ENCODE measurements around the gene HERPUD1. TPM values are rescaled to one million over a fixed set of nuclear protein-coding genes. Genes with fewer than 3 reads are reported as not detected.

HERPUD1 gene
- total RNA-seq, 2 experiments from 2014 or later, result 81.3 to 113 TPM

DNA sequence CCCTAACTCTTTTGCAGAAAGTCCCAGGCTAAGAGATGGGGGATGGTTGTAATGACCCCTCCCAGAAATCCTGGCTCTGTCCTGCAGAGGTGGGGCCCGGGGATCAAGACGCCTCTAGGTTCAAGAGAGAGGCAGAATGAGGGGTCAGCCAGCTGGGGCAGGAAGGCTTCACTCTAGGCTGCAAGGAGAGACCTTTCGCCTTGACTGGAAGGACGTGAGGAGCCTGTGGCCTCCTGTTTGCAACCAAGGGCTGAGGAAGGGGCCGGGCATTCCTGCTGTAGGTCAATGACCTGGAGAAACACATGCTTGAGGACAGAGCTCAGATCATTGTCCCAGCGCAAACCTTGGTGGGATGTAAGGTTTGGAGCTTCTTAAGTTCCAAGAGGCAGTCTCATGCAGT lies 21.1 kb downstream of the HERPUD1 start:
- Mint-ChIP-seq H3K36me3 (ENCODE audit: low read depth) (peaks cover 3% of the 10 kb centered on the region), H3K4me3 (no peak overlapping the region), H3K9me3 (no peaks in the 10 kb centered on the region), H3K4me1 (peaks cover 14% of the 10 kb centered on the region), H3K27ac (no peak overlapping the region), H3K27me3 (no peaks in the 10 kb centered on the region)
- ChIA-PET POLR2A (no interaction called here), CTCF (interaction anchor here (0.5 to 2.3 kb wide), 4 partner anchors 11 to 93 kb away, joined by 3 to 8 read pairs (median 4); no protein-coding TSS in a partner anchor)
- DNase-seq, result no peak

DNA sequence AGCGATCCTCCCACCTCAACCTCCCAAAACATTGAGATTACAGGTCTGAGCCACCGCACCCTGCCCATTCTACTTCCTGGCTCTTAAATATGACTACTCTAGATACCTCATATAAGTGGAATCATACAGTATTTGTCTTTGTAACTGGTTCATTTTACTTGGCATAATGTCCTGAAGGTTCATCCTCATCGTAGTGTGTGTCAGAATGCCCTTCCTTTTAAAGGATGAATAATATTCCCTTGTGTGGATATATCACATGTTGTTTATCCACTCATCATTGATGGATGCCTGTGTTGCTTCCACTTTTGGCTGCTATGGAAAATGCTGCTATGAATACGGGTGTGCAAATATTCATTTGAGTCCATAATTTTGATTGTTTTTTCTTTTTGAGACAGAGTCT lies 24.1 kb downstream of the HERPUD1 start:
- POLR2A ChIA-PET, result no interaction called here
- peaks cover 3% of the 10 kb centered on the region for H3K27me3 Mint-ChIP-seq
- peaks cover 5% of the 10 kb centered on the region for H3K4me1 Mint-ChIP-seq
- H3K27ac Mint-ChIP-seq, result no peak overlapping the region
- DNase-seq, result no peak
- H3K36me3 Mint-ChIP-seq (ENCODE audit: low read depth), result no peaks in the 10 kb centered on the region
- H3K9me3 Mint-ChIP-seq, result no peaks in the 10 kb centered on the region
- CTCF ChIA-PET, result interaction anchor here (1.0 to 3.5 kb wide), 3 partner anchors 8 to 15 kb away, joined by 3 to 9 read pairs (median 5); no protein-coding TSS in a partner anchor
- no peak overlapping the region for H3K4me3 Mint-ChIP-seq

DNA sequence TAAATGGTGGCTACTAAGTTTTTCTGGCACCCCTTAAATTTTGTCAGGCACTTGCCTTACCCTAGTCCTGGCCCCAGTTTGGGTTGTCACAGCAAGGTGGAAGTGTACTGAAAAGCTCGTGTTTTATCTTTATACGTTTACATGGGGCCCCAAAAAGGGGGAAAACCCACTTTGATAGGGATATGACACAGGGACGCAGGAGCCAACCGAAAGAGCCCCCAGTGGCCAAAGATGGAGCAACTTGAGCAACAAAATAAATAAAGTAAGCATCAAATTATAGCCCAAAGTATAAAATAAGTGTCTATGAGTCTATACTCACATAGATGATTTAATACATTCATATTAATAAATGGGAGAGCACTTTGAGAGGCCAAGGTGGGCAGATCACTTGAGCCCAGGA lies 24.8 kb downstream of the HERPUD1 start:
- Mint-ChIP-seq H3K27me3 (peaks cover 3% of the 10 kb centered on the region), H3K27ac (no peak overlapping the region), H3K9me3 (no peaks in the 10 kb centered on the region), H3K4me3 (no peak overlapping the region), H3K36me3 (ENCODE audit: low read depth) (no peaks in the 10 kb centered on the region), H3K4me1 (no peaks in the 10 kb centered on the region)
- no peak for DNase-seq
- ChIA-PET POLR2A (no interaction called here), CTCF (interaction anchor here (1.0 to 3.5 kb wide), 4 partner anchors 9 to 14 kb away, joined by 3 to 9 read pairs (median 4); no protein-coding TSS in a partner anchor)

DNA sequence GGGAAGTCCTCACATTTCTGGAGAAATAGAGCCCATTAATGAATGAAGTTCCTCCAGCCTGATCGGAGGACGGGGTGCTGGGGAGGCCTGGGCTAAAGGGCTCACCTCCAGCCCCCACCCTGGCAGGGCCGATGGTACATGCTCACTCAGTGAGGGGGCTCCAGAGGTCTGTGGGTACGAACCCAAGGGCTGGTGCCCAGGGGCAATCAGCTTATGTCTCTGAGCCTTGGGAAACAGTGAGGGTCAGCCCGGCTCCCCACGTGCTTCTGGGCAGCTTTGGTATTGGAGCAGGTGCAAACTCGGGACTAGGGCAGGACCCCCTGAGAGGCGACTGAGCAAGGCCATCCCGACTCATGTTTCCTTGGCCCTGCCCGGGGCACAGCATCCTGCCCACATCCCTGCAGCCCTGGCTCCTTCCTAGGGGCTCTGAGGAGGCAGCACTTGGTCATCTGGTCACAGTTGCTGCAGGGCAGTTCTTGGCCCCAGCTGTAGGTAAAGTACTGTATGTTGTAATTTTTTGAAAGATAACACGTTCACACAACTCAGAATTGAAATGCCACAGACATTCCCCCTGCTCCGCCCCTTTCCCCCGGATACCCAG lies 28.8 kb downstream of the HERPUD1 start:
- Mint-ChIP-seq H3K36me3 (ENCODE audit: low read depth) (no peaks in the 10 kb centered on the region), H3K27ac (no peak overlapping the region), H3K9me3 (no peaks in the 10 kb centered on the region), H3K27me3 (peaks cover 3% of the 10 kb centered on the region), H3K4me1 (peaks cover 14% of the 10 kb centered on the region), H3K4me3 (no peak overlapping the region)
- CTCF ChIA-PET, result no interaction called here
- DNase-seq, result no peak
- POLR2A ChIA-PET, result no interaction called here

DNA sequence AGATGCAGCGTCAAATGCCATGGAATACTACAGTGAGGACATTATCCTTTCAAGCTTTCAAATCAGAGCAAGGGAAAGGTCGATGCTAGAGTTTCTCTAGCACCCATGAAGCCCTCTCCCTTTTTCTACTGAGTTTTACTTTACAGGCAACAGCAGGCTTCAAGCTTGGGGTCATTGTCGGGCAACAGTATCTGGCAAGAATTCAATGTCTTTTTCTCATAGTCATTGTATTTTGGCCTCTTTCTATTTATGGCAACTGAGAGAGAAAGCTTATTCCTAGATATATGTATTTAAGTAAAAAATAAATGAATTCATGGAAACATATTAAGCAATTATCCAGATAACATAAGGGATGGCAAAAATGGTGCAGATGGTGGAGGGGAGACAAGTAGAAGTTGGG lies 29.4 kb downstream of the HERPUD1 start:
- H3K4me1 Mint-ChIP-seq, result peaks cover 20% of the 10 kb centered on the region
- H3K4me3 Mint-ChIP-seq, result no peak overlapping the region
- peaks cover 3% of the 10 kb centered on the region for H3K27me3 Mint-ChIP-seq
- POLR2A ChIA-PET, result no interaction called here
- H3K9me3 Mint-ChIP-seq, result no peaks in the 10 kb centered on the region
- CTCF ChIA-PET, result interaction anchor here (8.8 kb wide), 1 partner anchor 14 kb away, joined by 77 read pairs; no protein-coding TSS in a partner anchor
- H3K27ac Mint-ChIP-seq, result no peak overlapping the region
- no peak for DNase-seq
- no peaks in the 10 kb centered on the region for H3K36me3 Mint-ChIP-seq (ENCODE audit: low read depth)

DNA sequence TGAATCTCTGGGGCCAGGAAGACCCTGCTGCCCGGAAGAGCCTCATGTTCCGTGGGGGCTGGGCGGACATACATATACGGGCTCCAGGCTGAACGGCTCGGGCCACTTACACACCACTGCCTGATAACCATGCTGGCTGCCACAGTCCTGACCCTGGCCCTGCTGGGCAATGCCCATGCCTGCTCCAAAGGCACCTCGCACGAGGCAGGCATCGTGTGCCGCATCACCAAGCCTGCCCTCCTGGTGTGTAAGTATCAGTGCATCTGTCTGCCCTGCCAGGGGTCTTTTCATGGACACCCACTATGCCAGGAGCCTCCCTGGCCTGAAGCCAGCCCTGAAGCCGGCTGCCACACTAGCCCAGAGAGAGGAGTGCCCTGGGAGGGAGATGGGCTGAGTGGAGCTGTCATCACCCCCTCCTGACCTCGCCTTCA lies 29.9 kb downstream of the HERPUD1 start, which contains the start of gene CETP:
Gene CETP, plus strand, starts transcription at position 100 of the 431 bp plus-strand sequence. Its CDS starts 30 bp downstream, at position 130.
- Mint-ChIP-seq H3K27me3 (peaks cover 3% of the 10 kb centered on the region), H3K4me1 (peaks cover 20% of the 10 kb centered on the region), H3K9me3 (no peaks in the 10 kb centered on the region), H3K36me3 (ENCODE audit: low read depth) (no peaks in the 10 kb centered on the region), H3K27ac (no peak within 1 kb of the TSS), H3K4me3 (no peak within 1 kb of the TSS)
- POLR2A ChIA-PET, result no interaction called here
- no peak for DNase-seq
- CTCF ChIA-PET, result interaction anchor here (1.1 to 12.8 kb wide), 5 partner anchors 12 to 84 kb away, joined by 3 to 123 read pairs (median 11); partner anchors contain the start of gene NLRC5

DNA sequence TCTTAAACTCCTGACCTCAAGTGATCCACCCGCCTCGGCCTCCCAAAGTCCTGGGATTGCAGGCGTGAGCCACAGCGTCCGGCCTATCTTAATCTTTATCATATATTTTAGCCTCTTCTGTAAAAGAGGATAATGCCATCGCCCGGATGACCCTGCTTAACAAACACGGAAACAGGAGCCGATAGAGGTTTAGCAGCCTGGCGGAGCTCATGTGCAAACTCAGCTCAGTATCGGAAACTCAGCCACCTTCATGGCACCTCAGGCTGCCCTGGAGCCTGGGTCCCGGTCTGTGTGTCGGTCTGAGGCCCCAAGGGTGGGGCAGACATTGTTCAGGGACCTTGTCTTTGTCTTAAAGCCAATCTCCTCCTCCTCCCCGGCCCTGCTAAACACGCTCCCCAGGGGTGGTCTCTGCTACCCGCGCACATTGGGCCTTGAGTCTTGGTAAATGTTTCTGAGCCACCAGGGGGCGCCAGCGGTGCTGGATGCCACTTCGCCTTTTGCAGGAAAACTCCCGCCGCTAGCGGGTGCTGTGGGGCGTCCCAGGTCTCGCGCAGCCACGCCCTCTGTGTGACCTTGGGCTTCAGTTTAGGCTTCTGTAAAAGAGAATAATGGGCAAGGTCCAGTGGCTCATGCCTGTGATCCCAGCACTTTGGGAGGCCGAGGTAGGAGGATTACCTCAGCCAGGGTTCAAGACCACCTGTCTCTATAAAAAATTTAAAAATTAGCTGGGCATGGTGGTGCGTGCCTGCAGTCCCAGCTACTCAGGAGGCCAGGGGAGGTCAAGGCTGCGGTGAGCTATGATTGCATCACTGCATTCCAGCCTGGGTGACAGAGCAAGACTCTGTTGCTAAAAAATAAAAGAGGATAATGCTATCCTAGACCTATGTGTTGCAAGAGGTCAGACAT lies 32.6 kb downstream of the HERPUD1 start:
- ChIA-PET CTCF (interaction anchor here (0.6 to 12.8 kb wide), 39 partner anchors 7 to 461 kb away, joined by 3 to 123 read pairs (median 3); partner anchors contain the start of genes HERPUD1 and NLRC5), POLR2A (interaction anchor here (0.6 kb wide), 1 partner anchor 10 kb away, joined by 3 read pairs; no protein-coding TSS in a partner anchor)
- no peak overlapping the region for H3K4me3 Mint-ChIP-seq
- peaks cover 20% of the 10 kb centered on the region for H3K4me1 Mint-ChIP-seq
- peaks cover 3% of the 10 kb centered on the region for H3K27me3 Mint-ChIP-seq
- no peaks in the 10 kb centered on the region for H3K9me3 Mint-ChIP-seq
- no peak overlapping the region for H3K27ac Mint-ChIP-seq
- H3K36me3 Mint-ChIP-seq (ENCODE audit: low read depth), result no peaks in the 10 kb centered on the region
- DNase-seq, result peak; percentile 96

DNA sequence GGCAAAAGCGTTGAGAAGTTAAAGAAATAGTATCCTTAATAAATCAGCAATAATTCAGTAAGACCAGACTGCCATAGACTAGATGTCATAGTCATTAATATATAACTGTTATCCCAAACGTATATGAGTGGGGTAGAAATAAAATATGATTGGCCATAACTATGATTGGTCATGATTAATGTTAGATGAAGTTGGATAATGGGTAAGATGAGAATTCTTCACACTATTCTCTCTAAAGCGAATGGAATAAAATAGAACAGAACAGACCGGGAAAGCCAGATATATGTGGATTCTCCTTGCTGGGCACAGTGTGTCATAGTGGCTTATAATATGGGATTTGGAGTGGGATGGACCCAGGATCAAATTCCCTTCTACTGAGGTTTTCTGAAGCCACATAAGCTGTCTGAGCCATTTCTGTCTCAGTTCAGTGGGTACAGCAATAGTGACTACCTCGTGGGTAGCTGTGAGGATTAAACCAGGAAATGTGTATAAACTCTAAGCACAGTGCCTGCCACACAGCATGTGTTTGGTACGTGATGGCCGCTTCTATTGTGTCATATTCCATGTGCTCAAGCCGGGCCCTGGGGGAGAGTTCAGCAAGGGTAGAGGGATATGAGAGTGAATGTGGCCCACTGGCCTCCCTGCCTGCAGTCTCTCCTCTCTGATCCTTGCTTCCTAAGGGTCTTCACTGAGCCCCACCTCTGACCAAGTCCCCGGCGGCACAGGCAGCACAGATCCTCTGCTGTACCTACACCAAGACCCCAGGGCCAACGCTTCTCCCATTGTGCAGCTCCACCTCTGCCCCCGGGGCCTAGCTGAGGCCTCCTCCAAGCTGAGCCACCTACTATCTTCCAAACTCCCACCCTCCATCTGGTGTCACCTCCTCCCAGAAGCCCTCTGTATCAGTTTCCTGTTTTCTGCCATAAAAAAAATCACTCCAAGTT lies 33.5 kb downstream of the HERPUD1 start:
- Mint-ChIP-seq H3K36me3 (ENCODE audit: low read depth) (no peaks in the 10 kb centered on the region), H3K27ac (peak overlapping the region; percentile 23), H3K4me3 (no peak overlapping the region), H3K9me3 (no peaks in the 10 kb centered on the region), H3K27me3 (no peaks in the 10 kb centered on the region), H3K4me1 (peaks cover 20% of the 10 kb centered on the region)
- DNase-seq, result no peak
- CTCF ChIA-PET, result interaction anchor here (0.6 to 12.8 kb wide), 27 partner anchors 8 to 294 kb away, joined by 3 to 123 read pairs (median 4); partner anchors contain the start of genes HERPUD1 and NLRC5
- POLR2A ChIA-PET, result no interaction called here

DNA sequence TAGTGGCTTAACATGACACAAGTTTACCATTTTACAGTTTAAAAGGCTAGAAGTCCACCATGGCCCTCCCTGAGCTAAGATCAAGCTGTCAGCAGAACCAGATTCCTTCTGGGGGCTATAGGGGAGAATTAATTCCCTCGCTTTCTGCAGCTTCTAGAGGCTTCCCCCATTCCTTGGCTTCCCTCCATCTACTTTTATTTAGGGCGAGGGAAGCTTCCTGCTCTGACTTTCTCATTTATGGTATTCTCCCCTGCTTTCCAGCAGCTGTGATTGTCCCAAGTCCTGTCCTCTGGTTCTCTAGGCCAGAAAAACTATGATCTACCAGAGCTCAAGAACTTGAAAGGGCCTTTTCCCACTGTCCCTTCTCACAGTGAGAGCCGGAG lies 34.1 kb downstream of the HERPUD1 start:
- Mint-ChIP-seq H3K4me1 (peaks cover 21% of the 10 kb centered on the region), H3K27ac (peak overlapping the region; percentile 31), H3K27me3 (no peaks in the 10 kb centered on the region), H3K36me3 (ENCODE audit: low read depth) (no peaks in the 10 kb centered on the region), H3K9me3 (no peaks in the 10 kb centered on the region), H3K4me3 (no peak overlapping the region)
- CTCF ChIA-PET, result interaction anchor here (0.5 to 12.8 kb wide), 10 partner anchors 10 to 1041 kb away, joined by 3 to 123 read pairs (median 3); partner anchors contain the start of genes HERPUD1 and NLRC5
- POLR2A ChIA-PET, result no interaction called here
- DNase-seq, result no peak

DNA sequence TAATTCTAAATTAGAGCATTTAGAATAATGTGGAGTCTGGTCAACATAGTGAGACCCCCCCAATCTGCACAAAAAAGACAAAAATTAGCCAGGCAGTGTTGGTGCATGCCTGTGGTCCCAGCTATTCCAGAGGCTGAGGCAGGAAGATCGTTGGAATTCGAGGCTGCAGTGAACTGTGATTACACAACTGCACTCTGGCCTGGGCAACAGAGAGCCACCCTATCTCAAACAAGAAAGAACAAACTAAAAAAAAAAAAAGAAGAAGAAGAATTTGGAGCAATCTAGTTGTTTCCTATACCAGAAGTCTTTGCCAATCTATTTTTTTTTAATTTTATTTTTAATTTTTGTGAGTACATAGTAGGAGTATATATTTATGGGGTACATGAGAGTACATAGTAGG lies 35.8 kb downstream of the HERPUD1 start:
- no peak for DNase-seq
- no peak overlapping the region for H3K27ac Mint-ChIP-seq
- no peaks in the 10 kb centered on the region for H3K36me3 Mint-ChIP-seq (ENCODE audit: low read depth)
- H3K4me3 Mint-ChIP-seq, result no peak overlapping the region
- ChIA-PET POLR2A (no interaction called here), CTCF (interaction anchor here (0.6 to 12.8 kb wide), 4 partner anchors 8 to 263 kb away, joined by 3 to 123 read pairs (median 40); partner anchors contain the start of gene NLRC5)
- H3K9me3 Mint-ChIP-seq, result no peaks in the 10 kb centered on the region
- peaks cover 21% of the 10 kb centered on the region for H3K4me1 Mint-ChIP-seq
- no peaks in the 10 kb centered on the region for H3K27me3 Mint-ChIP-seq

DNA sequence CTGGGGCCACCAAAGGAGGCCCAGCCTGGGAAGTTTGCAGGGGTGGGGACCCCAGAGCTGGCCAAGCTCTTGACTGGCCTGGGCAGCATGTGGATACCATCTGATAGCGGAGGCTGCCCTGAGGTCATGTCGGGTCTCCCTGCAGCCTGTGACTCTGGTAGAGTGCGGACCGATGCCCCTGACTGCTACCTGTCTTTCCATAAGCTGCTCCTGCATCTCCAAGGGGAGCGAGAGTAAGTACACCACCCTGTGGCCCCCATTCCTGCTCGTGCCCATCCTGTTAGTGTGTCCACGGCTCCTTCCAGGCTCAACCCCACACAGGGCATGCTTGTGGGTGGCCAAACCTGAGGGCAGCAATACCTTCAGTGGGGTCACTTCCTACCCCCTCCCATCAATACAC lies 37.8 kb downstream of the HERPUD1 start:
- Mint-ChIP-seq H3K27ac (no peak overlapping the region), H3K4me1 (peaks cover 25% of the 10 kb centered on the region), H3K9me3 (no peaks in the 10 kb centered on the region), H3K4me3 (no peak overlapping the region), H3K27me3 (no peaks in the 10 kb centered on the region), H3K36me3 (ENCODE audit: low read depth) (no peaks in the 10 kb centered on the region)
- DNase-seq, result no peak
- ChIA-PET POLR2A (no interaction called here), CTCF (interaction anchor here (0.5 to 12.8 kb wide), 3 partner anchors 6 to 475 kb away, joined by 3 to 123 read pairs (median 77); partner anchors contain the start of gene NLRC5)
